ENCODE data around the gene MEMO1.
"Not testable (repeated sequence)": the region's sequence is repeated elsewhere in the genome, so short reads cannot be mapped to it uniquely, and the experiment has no call there.

MEMO1 gene

GRCh38 chr2:32010670-32011484, at the start of gene MEMO1:
Gene MEMO1, minus strand, starts transcription at chr2:32011008. Its CDS starts 761 bp downstream, at chr2:32010247.
- peak; percentile 94 for DNase-seq (ENCODE audit: low spot score)
- peak within 1 kb of the TSS; percentile 80 for H3K4me3 ChIP-seq

GRCh38 chr2:32060266-32060665, 49.5 kb upstream of the MEMO1 start:
- DNase-seq (ENCODE audit: low spot score): no peak
- TF ChIP-seq, protein P1, sequence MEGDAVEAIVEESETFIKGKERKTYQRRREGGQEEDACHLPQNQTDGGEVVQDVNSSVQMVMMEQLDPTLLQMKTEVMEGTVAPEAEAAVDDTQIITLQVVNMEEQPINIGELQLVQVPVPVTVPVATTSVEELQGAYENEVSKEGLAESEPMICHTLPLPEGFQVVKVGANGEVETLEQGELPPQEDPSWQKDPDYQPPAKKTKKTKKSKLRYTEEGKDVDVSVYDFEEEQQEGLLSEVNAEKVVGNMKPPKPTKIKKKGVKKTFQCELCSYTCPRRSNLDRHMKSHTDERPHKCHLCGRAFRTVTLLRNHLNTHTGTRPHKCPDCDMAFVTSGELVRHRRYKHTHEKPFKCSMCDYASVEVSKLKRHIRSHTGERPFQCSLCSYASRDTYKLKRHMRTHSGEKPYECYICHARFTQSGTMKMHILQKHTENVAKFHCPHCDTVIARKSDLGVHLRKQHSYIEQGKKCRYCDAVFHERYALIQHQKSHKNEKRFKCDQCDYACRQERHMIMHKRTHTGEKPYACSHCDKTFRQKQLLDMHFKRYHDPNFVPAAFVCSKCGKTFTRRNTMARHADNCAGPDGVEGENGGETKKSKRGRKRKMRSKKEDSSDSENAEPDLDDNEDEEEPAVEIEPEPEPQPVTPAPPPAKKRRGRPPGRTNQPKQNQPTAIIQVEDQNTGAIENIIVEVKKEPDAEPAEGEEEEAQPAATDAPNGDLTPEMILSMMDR (IDR thresholded peaks at IDR 0.05): no peak
- Histone ChIP-seq H3K4me3 (no peak overlapping the region), H3K27ac (no peak overlapping the region)

More at GRCh38 chr2:32010670-32011484, at the start of gene MEMO1:
- TF ChIP-seq, protein P1 (IDR thresholded peaks at IDR 0.05): no peak
- peak within 1 kb of the TSS; percentile 89 to 99 for H3K27ac ChIP-seq

- TF ChIP-seq, protein P1 (IDR thresholded peaks at IDR 0.05): no peak
These were observed 47.3 kb upstream of the MEMO1 start for GRCh38 chr2:32058130-32058529.

DNA sequence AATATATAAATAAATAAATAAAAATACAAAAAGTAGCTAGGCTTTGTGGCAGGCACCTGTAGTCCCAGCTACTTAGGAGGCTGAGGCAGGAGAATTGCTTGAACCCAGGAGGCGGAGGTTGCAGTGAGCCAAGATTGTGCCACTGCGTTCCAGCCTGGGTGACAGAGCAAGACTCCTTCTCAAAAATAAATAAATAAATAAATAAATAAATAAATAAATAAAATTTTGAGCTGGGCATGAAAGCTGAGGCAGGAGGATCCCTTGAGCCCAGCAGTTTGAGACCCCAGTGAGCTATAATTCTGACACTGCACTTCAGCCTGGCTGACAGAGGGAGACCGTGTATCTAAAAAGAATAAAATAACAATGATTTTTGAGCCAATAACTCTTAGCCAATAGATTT, 43.8 kb upstream of the MEMO1 start:
- H3K4me3 ChIP-seq; H3K27ac ChIP-seq; DNase-seq (ENCODE audit: low spot score): not testable (repeated sequence)

More at GRCh38 chr2:32058130-32058529, 47.3 kb upstream of the MEMO1 start:
- H3K27ac ChIP-seq: no peak overlapping the region
- DNase-seq (ENCODE audit: low spot score): no peak
- no peak overlapping the region for H3K4me3 ChIP-seq

- TF ChIP-seq, protein P1 (IDR thresholded peaks at IDR 0.05): no peak
- Histone ChIP-seq H3K27ac (no peak overlapping the region), H3K4me3 (no peak overlapping the region)
- no peak for DNase-seq (ENCODE audit: low spot score)
These were observed 41.1 kb upstream of the MEMO1 start for GRCh38 chr2:32051836-32052439.

- no peak overlapping the region for H3K27ac ChIP-seq
- TF ChIP-seq, protein P1 (IDR thresholded peaks at IDR 0.05): no peak
- DNase-seq (ENCODE audit: low spot score): no peak
- H3K4me3 ChIP-seq: no peak overlapping the region
These were observed 32.8 kb upstream of the MEMO1 start for GRCh38 chr2:32043561-32043960.

DNA sequence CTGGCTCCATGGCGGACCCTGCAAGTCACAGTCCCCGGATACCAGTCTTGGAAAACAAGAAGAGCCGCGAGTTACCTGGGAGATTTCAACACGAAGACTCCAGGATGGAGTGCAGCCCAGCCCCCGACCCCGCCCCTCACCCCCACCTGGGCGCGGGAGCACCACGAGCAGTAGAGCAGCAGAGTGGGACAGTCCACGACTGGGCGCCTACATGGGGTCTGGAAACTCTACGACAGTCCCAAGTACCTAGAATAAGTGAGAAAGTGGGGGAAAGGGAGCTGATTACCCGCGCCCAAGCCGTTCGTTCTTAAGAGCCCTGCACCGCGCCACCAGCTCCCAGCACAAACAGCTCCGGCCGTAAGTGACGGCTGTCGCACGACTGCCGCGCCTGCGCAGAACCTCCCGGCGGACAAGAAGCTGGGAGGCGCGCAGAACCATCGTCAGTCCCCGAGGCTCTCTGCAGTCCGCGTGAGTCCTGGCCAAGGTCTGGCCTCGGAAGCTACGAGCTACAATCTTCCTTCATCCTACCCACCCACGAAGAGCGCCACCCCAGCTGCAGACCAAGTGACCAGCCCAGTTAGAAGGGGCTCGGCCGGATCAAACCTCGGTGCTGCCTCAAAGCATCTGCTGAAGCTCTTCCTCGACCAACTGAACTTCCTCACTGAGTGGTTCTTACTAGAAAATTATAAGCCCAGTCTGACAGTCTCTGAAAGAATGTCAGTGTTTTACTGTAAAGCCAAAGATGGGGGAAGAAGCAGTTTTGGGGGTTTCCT, 28.8 kb upstream of the MEMO1 start, which contains the start of gene DPY30:
Gene DPY30, minus strand, starts transcription at position 359 of the 773 bp plus-strand sequence. Its CDS starts 349 bp downstream, at position 10.
- H3K4me3 ChIP-seq: peak within 1 kb of the TSS; percentile 98
- peak; percentile 91 for DNase-seq (ENCODE audit: low spot score)
- peak within 1 kb of the TSS; percentile 76 to 86 for H3K27ac ChIP-seq
- TF ChIP-seq, protein P1 (IDR thresholded peaks at IDR 0.05): no peak

DNA sequence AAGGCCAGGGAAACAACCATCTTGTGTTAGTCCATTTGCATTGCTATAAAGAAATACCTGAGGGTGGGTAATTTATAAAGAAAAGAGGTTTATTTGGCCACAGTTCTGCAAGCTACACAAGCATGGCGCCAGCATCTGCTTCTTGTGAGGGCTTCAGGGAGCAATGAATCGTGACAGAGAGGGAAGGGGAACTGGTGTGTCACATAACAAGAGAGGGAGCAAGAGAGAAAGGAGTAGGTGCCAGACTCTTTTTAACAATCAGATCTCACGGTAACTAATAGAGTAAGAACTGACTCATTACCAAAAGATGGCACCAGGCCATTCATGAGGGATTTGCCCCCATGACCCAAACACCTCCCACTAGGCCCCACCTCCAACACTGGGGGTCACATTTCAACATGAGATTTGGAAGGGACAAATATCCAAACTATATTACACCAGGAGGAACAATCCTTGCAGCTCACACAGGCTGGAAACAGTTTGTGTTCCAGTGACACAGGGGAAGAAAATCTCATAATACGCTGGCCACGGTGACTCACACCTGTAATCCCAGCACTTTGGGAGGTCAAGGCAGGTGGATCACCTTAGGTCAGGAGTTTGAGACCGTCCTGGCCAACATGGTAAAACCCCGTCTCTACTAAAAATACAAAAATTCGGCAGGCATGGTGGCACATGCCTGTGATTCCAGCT, 23.5 kb upstream of the MEMO1 start:
- not testable (repeated sequence) for H3K27ac ChIP-seq; H3K4me3 ChIP-seq; DNase-seq (ENCODE audit: low spot score)

DNA sequence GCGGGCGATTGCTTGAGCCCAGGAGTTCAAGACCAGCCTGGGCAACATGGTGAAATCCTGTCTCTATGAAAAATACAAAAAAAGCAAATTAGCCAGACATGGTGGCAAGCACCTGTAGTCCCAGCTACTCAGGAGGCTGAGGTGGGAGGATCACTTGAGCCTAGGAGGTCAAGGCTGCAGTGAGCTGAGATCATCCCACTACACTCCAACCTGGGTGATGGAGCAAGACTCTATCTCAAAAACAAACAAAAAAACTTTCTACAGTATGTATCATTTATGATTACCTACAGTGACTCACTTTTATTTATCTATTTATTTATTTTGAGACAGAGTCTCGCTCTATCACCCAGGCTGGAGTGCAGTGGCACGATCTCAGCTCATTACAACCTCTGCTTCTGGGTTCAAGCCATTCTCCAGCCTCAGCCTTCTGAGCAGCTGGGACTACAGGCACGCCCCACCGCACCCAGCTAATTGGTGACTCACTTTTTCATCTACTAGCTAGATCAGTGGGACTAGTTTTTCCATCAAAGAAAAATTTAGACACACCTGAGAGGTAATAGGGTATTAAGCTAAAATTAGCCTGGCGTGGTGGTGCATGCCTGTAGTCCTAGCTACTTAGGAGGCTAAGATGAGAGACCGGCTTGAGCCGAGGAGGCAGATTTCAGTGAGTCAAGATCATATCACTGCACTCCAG, 8.1 kb upstream of the MEMO1 start:
- not testable (repeated sequence) for DNase-seq (ENCODE audit: low spot score); H3K27ac ChIP-seq; H3K4me3 ChIP-seq
